ENCODE results near the gene FBN1.

Gene FBN1

DNA sequence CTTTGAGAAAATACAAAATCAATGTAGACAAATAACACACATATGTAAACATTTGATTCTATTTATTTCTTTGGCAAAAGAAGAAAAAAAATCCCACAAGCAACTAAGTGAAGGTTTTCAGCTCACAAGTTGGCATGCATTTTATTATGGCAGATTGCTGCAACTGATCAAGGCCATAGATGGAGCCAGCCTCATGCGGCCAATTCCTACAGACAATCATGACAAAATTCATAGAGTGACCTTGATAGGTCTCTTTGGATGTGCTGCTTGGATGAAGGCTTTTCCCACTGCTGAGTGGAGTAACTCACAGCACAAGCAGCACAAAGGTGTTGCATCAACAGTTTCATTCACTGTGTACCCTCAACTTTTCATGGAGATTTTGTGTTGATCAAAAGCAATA, 22.1 kb downstream of the FBN1 start:
- DNase-seq (ENCODE audit: low read depth, low spot score) = no peak

DNA sequence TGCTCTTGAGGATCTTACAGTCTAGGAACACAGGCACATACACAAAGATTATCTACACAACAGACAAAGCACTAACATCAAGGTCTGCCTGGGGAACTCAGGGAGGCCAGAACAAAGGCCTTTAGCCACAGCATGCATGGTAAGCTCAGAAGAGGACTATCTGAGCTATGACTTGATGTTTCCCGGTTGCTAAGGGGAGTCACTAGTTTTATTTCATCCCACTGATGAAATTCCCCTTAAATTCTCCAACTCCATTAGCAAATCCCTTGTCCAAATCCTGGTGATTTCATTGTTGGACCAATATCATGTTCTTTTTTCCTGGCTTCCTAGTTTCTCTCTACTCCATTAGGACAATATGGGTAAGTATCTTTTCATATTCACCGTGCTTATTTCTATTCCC, 23.3 kb downstream of the FBN1 start:
- no peak for DNase-seq (ENCODE audit: low read depth, low spot score)

DNA sequence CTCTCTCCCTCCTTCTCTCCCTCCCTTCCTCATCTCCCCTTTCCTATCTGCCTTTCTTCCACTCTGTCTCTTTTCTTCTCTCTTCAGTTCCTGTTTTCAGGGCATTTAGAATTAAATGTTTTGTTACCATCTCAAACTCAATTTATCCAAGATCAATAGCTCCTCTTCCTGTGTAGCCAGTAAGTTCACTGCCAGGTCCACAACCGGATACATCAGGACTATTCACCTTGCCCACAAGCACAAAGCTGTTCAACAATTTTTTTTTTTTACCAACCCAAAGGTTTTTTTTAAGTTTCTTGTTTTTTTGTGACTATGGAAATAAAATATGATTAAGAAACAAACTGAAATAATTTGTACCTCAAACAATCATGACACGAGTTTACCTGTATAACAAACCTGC, 26.1 kb downstream of the FBN1 start:
- DNase-seq (ENCODE audit: low read depth, low spot score) = no peak

DNA sequence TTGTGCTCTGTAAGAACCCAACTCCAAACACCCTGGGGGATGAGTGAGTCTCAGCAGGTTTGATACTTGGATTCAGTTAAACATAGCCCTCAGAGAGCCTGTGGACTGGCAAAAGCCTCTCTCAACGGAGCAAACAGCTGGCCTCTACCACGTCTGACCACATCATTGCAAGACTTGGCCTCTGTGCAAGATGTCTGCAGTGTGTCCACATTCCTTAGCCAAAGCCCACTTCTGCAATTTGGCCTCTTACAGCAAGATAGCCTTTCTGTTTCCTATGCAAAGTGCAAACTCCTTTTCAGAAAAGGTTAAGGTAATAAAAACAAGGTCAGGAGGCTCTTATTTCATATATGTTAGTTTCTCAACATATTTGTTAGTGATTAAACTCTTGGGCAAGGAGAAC, 27.9 kb downstream of the FBN1 start:
- DNase-seq (ENCODE audit: low read depth, low spot score) = peak; percentile 86

DNA sequence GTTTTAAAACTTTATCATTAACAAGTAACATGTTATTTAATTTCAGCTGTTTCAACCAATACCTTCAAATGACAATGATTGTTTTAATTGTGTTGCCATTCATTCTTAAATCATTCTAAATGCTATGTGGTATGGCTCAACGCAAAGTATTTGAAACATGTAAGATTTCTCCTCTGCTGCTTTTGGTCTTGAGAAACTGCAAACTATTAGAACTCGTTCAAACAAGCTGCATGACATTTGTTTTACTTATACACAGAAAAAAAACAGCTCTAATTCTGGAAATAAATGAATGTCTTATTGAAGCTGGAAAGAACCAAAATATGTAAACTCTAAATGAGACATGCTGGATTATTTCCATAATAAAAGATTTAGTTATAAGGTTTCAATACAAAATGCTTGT, 29.3 kb downstream of the FBN1 start:
- DNase-seq (ENCODE audit: low read depth, low spot score) = no peak

DNA sequence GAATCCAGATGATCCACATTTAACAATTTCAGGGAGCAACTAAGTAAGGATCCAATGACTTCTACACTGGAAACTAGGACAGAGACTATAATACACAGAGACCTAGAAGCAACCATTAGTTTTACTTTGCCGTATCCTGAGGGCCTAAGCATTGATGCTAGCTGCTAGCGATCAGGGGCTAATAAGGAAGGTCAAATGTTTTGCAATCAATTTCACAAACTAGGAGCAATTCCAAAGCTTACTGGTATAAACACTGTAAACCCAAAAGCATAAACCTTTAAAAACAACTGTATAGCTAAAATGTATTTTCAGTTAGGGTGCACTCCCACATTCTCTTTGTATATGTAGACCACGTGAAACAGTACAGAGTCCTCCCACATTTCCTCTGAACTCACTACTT, 31.5 kb downstream of the FBN1 start:
- no peak for DNase-seq (ENCODE audit: low read depth, low spot score)

DNA sequence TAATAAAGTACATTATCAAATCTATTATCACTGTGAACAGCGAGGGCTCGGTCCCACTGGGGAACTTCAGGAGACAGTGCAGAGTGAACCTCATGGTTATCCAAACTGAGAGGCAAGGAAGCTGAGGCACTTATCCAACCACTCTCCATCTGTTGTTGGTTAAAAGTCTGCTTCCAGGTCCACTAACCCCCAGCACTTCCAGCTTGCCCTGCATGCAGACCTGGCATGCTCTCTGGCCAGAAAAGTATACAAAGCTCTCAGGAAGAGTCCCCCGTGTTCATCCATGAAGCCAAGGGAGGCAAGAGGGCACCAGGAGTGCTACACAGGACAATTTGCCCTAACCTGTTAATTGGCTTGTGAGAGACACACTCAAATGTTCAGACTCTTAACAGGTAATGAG, 36.0 kb downstream of the FBN1 start:
- DNase-seq (ENCODE audit: low read depth, low spot score) = no peak

DNA sequence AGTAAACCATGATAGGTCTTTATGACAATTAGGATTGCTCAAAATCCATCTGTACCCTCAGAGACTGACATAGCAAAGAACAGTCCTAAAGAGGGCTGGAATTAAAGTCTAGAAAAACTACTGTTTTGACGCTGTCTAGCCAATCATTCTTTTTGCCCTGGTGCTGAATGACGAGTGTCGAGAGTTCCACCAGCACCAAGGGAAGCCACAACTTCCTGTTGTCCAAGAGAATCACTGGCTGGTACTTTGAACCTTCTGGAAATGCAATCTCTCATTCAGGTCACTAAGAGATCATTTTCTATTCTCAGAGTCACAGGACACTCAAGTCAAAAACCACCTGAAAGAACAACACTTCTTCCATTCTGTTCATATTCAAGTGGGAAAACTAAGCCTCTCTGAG, 37.7 kb downstream of the FBN1 start:
- no peak for DNase-seq (ENCODE audit: low read depth, low spot score)

DNA sequence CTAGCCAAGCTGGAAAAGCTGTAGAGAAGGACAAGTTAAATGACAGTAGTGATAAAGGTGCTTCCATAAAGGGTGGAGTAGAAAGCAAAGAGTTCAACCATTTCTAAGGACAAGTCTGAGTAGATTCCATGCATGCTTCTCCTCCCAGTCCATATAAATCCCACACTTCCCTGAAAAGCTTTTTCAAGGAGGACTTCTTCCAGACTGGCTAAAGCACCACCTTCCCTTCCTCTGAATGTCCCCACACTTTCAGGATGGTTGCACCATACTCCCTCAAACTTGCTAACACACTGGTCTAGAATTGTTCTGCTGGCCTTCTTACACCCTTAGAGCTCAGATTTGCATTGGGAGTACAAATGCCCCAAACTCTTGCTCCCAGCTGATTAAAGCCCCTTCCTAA, 40.9 kb downstream of the FBN1 start:
- DNase-seq (ENCODE audit: low read depth, low spot score) = no peak

DNA sequence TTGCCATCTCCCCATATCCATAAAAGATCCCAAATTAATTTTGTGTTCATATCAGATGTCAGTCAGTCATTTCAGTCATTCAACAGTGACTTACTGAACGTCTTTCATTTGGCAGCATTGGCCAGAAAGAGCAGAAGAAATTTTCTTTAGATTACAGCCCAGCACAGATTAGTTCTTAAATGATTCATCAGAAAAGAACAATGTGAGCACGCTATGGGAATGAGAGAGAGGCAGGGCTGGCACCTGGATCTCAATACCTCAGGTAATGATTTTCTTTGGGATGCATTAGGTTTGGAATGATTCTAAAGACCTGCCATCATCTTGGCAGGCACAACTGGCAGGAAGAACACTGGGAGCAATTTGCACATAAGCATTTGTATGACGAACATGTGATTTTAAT, 41.6 kb downstream of the FBN1 start:
- DNase-seq (ENCODE audit: low read depth, low spot score) = no peak

DNA sequence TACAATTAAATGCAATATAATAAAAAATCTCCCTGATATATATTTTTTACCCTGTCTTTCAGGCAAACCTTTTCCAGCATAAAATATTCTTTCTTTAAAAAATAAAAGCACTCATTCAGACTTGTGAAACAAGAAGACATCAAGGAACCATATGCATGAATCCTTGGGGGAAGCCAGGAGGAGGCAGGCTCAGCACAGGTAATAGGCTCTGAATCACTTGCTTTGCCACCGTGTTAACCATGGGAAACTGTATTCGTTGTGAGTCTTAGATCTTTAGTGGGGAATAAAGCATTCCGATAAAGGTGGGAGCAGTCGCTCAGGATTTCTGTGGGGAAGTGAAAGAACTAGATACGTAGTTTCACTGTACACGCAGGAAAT, 42.4 kb downstream of the FBN1 start:
- DNase-seq (ENCODE audit: low read depth, low spot score) = no peak

DNA sequence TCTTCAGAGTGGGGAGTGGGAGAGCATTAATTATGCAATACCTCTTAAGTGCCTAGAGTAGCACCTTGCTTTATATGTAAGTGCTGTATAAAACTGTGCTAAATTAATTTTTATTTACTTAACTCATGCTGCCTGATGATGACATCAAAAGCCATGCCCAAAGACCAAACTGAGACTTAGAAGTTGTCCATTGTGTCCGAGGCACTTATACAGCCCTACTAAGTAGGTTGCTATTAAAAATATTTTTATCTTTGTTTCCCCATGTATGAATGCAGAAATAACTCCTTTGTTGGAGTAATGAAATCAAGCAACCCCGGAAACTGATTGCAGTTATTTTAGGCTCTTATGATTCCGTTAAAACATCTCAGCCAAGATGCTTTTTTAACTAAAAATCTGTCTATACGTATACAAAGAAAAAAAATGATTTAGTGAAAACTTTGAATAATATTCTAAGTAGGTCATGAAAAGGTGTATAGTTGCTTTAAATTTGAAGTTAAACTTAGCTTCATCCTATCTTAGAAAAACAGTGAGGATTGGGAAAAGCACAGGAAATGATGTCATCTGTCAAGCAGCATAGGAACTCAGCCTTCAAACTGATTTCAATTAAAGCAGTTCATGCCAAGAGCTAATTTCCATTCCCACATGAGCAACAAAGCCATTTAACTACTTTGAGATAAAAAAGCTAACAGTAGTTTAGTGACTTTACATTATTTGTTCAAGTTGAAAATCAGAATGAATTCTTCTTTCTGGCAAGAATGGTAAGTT, 43.0 kb downstream of the FBN1 start:
- DNase-seq (ENCODE audit: low read depth, low spot score) = peak; percentile 86

DNA sequence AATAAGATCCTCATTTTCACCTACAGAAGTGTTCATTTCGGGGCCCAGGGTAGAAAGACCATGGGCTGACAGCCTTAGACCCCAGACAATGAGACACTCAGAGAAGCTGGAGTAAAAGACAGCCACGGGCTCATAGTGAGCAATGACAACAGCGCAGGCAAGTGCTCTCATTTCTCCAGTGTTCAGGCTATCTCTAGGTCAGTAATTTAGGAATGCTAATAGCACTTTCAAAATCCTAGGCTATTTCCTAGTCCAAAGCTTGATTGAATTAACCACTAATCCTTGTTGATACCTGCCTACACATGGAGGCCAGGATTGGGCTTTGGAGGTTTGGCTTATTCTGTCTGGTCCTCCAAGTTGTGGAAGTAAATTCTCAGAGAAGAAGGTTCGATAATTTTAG, 44.4 kb downstream of the FBN1 start:
- DNase-seq (ENCODE audit: low read depth, low spot score) = no peak

DNA sequence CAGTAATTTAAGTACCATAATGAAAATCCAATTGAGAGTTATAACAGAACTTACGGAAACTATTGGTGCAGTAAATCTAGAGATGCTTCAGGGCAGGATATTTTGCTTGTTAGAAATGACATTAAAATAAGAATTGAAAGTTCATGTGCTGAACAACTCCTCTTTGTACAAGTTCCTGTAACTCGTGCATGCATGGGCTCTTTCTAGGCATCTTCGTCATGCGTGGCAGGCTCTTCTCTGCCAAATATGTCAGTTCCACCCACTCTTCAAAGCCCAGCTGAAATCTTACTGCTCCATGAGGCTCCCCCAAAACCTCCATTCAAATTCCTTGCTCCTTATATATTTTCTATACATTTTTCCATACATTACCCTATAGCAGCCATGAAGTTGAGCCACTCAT, 48.7 kb downstream of the FBN1 start:
- no peak for DNase-seq (ENCODE audit: low read depth, low spot score)

DNA sequence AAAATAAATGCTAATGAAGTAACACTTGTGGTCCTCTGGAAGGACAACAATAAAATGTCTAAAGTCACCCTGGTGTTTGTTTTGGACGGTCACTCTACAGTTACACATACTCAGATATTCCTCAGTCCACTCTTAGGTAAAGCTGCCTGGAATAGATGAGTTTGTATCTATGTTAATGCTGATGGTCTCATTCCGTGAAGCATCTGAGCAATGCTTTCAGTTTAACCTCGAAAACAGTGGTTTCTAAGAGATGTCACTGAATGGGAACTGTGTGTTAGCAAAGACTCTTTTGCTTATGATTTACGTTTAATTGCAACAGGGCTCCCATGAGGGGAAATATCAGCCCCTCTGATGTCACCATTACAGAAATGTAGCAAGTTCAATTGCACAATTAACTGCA, 49.1 kb downstream of the FBN1 start:
- DNase-seq (ENCODE audit: low read depth, low spot score) = no peak

DNA sequence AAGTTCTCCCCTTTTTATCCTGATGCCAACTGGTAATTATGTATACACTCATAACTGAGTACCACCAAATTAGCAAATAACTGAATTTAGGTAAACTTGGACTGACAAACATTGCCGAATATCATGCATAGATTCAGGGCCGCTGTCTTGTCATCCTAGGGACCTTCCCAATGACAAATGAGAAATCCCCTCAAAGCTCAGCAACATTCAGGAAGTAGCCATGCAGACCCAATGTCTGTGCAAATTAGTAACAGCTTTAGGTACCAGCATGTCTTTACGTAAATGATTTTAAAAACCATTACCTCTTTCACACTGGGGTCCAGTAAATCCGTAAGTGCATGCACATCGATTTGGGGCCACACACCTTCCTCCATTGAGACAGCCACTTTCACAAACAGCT, 49.5 kb downstream of the FBN1 start:
- DNase-seq (ENCODE audit: low read depth, low spot score) = no peak

DNA sequence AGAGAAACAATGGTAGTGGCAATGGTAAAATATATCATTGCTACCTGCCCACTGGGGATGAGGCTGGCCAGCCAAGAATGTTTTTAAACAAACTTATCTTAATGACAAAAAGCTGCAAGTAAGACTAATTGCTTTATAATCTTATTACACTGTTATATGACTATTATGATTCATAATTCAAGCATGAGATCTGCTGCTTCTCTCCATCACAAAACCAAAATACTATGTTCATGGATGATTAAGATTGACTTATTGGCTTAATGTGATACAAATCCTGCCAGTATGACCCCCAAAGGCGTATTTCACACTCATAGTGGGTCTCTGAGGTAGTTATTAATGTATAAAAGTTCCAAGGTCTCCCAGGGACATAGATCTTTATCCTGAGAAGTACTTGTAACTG, 52.6 kb downstream of the FBN1 start:
- DNase-seq (ENCODE audit: low read depth, low spot score) = no peak

DNA sequence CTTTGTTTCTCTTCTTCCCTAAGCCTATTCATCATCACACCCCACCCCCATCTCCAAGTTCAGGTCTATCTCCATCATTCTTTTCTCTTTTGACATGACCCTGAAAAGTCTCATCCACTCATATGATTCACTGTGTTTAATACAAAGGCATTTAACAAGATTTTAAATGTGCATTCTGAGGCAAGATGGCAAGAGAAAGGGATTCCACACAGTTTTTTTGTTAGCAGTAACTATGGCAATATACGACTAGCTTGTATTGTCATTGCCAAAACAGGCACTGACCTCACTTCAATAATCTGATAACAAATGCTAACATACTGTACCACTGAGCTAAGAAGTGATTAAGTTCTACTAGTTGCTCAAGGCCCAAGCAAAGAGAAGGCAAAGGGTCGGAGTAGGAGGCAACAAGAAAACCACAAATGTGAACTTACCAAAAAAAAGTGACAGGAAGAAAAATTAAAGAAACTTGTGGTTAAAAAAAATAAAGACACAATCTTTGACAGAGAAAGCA, 53.2 kb downstream of the FBN1 start:
- DNase-seq (ENCODE audit: low read depth, low spot score) = peak; percentile 93

DNA sequence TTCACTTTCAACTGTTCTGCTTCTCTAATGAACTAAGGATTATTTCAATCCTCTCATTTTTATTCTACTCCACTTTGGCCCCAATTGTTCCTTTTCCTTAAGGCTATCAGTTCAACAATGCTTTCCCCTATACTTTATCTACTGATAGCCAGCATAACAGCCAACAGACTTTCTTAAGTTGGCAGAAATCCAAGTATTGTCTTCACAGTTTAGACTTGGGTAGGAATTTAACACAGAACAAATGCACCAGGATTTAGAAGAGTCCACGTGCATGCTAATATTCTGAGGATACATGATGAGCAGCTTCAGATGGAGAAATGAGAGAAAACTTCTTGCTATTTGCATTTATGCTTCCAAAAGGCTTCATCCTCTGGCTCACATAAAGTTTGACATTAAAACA, 54.8 kb downstream of the FBN1 start:
- no peak for DNase-seq (ENCODE audit: low read depth, low spot score)

DNA sequence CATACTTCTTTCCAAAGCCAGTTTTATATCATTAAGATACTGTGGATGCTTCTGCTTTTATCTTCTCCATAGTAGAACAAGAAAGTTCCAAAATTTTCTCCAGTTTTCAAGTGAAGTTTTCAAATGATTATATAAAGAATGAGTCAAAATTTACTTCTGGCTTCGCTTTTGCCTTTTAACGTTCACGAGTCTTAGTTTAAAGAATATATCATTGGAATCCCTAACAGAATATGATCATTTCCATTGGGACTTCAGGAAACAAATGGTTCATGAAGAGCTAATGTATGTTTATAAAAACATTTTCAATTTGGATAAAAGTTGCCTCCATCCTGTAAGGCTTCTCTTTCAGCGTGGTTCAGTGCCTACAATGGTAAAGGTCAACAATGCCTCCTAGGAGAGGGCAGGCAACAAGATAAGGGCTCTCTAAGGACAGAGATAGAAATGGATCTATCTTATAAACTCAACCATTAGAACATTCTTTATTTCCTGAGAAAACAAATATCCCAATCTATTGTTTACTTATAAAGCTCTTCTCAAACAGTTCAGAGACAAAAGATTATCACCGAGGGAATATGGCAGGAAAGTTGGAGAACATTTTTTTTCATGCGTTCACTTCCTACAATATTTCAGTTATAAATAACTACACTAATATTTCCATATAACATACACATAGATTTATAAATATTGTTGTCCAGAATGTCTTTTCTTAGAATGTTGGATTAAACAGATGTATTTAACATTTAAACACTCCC, 60.5 kb downstream of the FBN1 start:
- DNase-seq (ENCODE audit: low read depth, low spot score) = no peak

DNA sequence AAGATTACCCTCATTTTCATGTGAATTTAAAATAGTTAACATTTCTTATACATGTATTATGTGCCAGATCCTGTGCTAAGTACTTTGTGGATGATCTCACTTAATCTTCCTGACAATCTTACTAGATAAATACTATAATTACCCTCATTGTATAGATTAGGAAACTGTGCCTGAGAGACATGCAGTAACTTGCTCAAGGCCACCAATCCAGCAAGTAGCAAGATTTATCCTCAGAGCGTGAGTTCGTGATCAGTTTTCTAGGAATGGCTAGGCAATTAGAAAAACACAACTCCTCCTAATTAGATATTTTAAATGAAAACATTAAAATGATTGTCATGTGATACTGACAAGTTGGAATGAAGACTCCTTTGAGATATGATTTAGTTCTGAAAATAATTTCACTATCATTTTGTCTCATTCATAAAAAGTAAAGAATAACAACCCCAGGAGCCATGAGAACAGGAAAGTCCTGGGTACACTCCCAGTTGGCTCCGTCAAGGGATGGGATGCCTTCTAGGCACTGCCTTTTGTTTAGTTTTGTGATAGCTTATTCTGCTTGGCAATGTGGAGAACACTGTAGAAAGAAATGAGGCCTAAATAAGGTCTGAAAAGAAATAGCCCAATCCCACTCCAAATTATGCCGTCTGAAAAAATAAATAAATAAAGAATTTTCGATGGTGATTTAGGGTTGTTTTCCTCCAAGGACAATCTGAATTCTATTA, 61.3 kb downstream of the FBN1 start:
- DNase-seq (ENCODE audit: low read depth, low spot score) = no peak

DNA sequence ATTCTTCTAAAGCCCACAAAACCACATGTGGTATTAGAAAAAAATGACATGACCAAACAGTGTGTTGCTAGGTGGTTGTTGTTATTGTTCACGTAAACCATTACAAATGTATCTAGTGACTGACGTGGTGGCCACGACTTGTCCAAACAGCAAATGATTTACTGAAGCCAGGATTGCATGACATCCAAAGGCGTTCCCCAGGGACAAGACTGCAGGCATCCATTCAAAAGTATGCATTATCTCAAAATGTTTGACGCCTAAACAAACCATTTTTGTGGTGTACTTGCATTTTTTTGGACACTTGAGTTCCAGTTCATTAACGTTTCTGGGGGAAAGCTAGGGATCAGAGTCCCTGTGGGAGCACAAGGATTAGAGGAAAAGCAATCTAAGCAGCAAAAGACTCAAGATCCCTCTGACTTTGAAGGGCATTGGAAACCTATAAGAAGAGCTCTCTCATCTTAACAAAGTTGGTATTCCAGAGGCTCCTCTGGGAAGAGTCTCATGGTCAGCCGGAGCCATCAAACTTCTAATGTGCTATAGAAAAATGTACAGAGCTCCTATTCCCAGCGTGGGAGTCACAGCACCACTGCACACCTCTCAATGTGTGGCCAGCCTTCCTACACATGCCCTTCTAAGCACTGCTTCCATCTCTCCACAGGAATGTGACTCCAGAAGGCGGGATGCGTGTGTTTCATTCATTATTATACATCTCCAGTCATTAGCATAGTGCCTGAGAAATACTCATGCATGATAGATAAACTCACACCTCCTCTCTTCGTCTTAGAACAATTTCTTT, 62.9 kb downstream of the FBN1 start:
- peak; percentile 96 for DNase-seq (ENCODE audit: low read depth, low spot score)
